A673 (cell line): ENCODE measurements around the gene SART1.

ENCODE experiments used
- CTCF ChIP-seq: fragments of 300-800, 200-600 bp; sonication (generic); conservative IDR thresholded peaks from 2 replicates; pipeline ENCODE4 v1.5.1; 2017; ENCODE audit warnings: low read depth, mild to moderate bottlenecking, antibody characterized with exemption, low read length, moderate library complexity, mixed read lengths
- EZH2 ChIP-seq: fragments of 200-600 bp; sonication (generic); IDR thresholded peaks from 2 replicates; pipeline ENCODE4 v1.6.1; 2017; ENCODE audit warnings: borderline replicate concordance, low read depth, mild to moderate bottlenecking, mixed read lengths, antibody characterized with exemption, low read length; ENCODE audit not compliant: poor library complexity, severe bottlenecking

GRCh38 chr11:65983589-65983987 lies 22.1 kb downstream of the SART1 start:
- TF ChIP-seq CTCF, result no peak
- TF ChIP-seq EZH2, result no peak
